ENCODE measurements around the gene ACTMAP. TPM values are rescaled to one million over a fixed set of nuclear protein-coding genes. Genes with fewer than 3 reads are reported as not detected.

The ACTMAP gene
- 1.1 and 2.0 TPM in 2 replicates for total RNA-seq

GRCh38 chr19:40750058-40750873 lies at the start of gene ACTMAP:
Gene ACTMAP, minus strand, starts transcription at chr19:40750477. Its CDS starts 674 bp downstream, at chr19:40749803.

GRCh38 chr19:40798683-40799557 lies 48.6 kb upstream of the ACTMAP start, which contains the start of gene EGLN2:
Gene EGLN2, plus strand, starts transcription at chr19:40799191. Its CDS starts 1,382 bp downstream, at chr19:40800573.

GRCh38 chr19:40777937-40778705 lies 27.8 kb upstream of the ACTMAP start, which contains the start of gene RAB4B:
Gene RAB4B, plus strand, starts transcription at chr19:40778247. Its CDS starts 129 bp downstream, at chr19:40778376.

GRCh38 chr19:40774916-40775631 lies 24.8 kb upstream of the ACTMAP start, which contains the start of gene MIA:
Gene MIA, plus strand, starts transcription at chr19:40775521. Its CDS starts 22 bp downstream, at chr19:40775543.

GRCh38 chr19:40750874-40751537 lies 729 bp upstream of the ACTMAP start, which contains the start of gene SNRPA:
Gene SNRPA, plus strand, starts transcription at chr19:40751203. Its CDS starts 206 bp downstream, at chr19:40751409.

GRCh38 chr19:40716482-40717324 lies 33.6 kb downstream of the ACTMAP start, which contains the start of the genes COQ8B and ITPKC:
Gene COQ8B, minus strand, starts transcription at chr19:40716886. Its CDS starts 2,254 bp downstream, at chr19:40714632.
Gene ITPKC, plus strand, starts transcription at chr19:40717112. Its CDS starts 24 bp downstream, at chr19:40717136.

Small RNA genes lying within 50 kb of the gene (small RNA-seq; reads per million reads assigned to genes)
- not detected for gene RNU6-195P (ENCODE audit: low replicate concordance)

Other genes starting within 250 kb of the ACTMAP start
- gene SHKBP1, start 173.6 kb downstream of the ACTMAP start, total RNA-seq: 14.9 and 26.2 TPM in 2 replicates
- gene LTBP4, start 149.1 kb downstream of the ACTMAP start, total RNA-seq: 9.7 and 16.6 TPM in 2 replicates
- gene NUMBL, start 59.8 kb downstream of the ACTMAP start, total RNA-seq: 36.5 and 40.9 TPM in 2 replicates
- 28.9 and 40.7 TPM in 2 replicates for gene COQ8B, start 33.6 kb downstream of the ACTMAP start, total RNA-seq
- 17.5 and 23.2 TPM in 2 replicates for gene ITPKC, start 33.4 kb downstream of the ACTMAP start, total RNA-seq
- 33.7 and 55.4 TPM in 2 replicates for gene SNRPA, start 726 bp upstream of the ACTMAP start, total RNA-seq
- not detected in 2 replicates for gene MIA, start 25.0 kb upstream of the ACTMAP start, total RNA-seq
- gene RAB4B, start 27.8 kb upstream of the ACTMAP start, total RNA-seq: 11.7 and 19.9 TPM in 2 replicates
- gene EGLN2, start 48.7 kb upstream of the ACTMAP start, total RNA-seq: 101 and 103 TPM in 2 replicates
- gene CYP2A6, start 100.0 kb upstream of the ACTMAP start, total RNA-seq: not detected in 2 replicates
- not detected in 2 replicates for gene CYP2A7, start 131.8 kb upstream of the ACTMAP start, total RNA-seq
- gene CYP2B6, start 240.8 kb upstream of the ACTMAP start, total RNA-seq: not detected in 2 replicates